Peyer's patch (tissue), 4 donors: Measurements from ENCODE around the gene ZDHHC18. TPM values are rescaled to one million over a fixed set of nuclear protein-coding genes. Genes with fewer than 3 reads are reported as not detected.

Source experiments
- DNase-seq, 3 donors: peaks; one replicate each; pipeline ENCODE4 v3.0.0-alpha.2; 2017 to 2019
- H3K27ac ChIP-seq, 4 donors: fragments of 200-600 bp; sonication (generic); one replicate each; pipeline ENCODE4 v1.5.1; 2016 to 2019
- H3K27me3 ChIP-seq, 2 donors: fragments of 200-600 bp; sonication (generic); one replicate each; pipeline ENCODE4 v1.5.1; 2019
- H3K36me3 ChIP-seq, 3 donors: fragments of 200-600 bp; sonication (generic); one replicate each; pipeline ENCODE4 v1.5.1; 2016 to 2019
- H3K4me1 ChIP-seq, 4 donors: fragments of 200-600 bp; sonication (generic); one replicate each; pipeline ENCODE4 v1.5.1; 2016 to 2019
- H3K4me3 ChIP-seq, 4 donors: fragments of 200-600 bp; sonication (generic); 1 replicate in 3 of 4; 2 replicates in 1 of 4; pipeline ENCODE4 v1.5.1; 2016 to 2019; ENCODE audit warnings: mild to moderate bottlenecking in 1 of 4
- H3K9me3 ChIP-seq, 4 donors: fragments of 200-600 bp; sonication (generic); one replicate each; pipeline ENCODE4 v1.5.1; 2016 to 2019; ENCODE audit warnings: mild to moderate bottlenecking in 1 of 4
- CTCF ChIP-seq, 6 experiments: fragments of 450-650 bp in 4 of 6; fragments of 200-600 bp in 2 of 6; sonication (generic) in 1 of 6; IDR thresholded peaks; one replicate each; pipeline ENCODE4 v1.5.1; 2017 to 2019; ENCODE audit warnings: antibody characterized with exemption in 6 of 6, mild to moderate bottlenecking in 3 of 6, moderate library complexity in 1 of 6
- POLR2A ChIP-seq, 2 donors: fragments of 450-650 bp; IDR thresholded peaks; one replicate each; pipeline ENCODE4 v1.5.1; 2017; ENCODE audit warnings: antibody characterized with exemption in 2 of 2, mild to moderate bottlenecking in 2 of 2, moderate library complexity in 2 of 2
- total RNA-seq, 4 donors: library from RNA; depleted of rRNA; stranded (reverse); fragments of >200 nt; gene quantifications; one replicate each; pipeline ENCODE4 v1.1.0, GENCODE V29; 2016

ZDHHC18 gene
- total RNA-seq, 4 donors from 2014 or later = 12.4 to 40.3 (median 29.0) TPM

DNA sequence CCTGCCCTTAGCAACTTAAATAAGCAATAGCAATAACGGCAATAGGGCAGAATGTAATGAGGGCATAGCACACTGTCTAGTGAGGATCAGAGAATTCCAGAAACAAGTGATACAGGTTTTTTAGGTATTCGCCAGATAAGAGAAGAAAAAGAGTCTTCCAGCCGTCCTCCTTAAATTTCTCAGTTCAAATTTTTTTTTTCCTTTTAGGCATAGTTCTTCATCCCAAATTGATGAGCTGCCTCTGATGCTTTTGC is 36.9 kb upstream of the ZDHHC18 start:
- Histone ChIP-seq H3K4me3 (no peak overlapping the region), H3K36me3 (peaks cover 0 to 10% (median 0%) of the 10 kb centered on the region in 3 donors), H3K9me3 (no peaks in the 10 kb centered on the region), H3K4me1 (peaks cover 11 to 27% (median 12%) of the 10 kb centered on the region in 4 donors), H3K27me3 (no peaks in the 10 kb centered on the region), H3K27ac (peak overlapping the region in 1 of 4 donors; percentile 98)
- DNase-seq = no peak
- TF ChIP-seq CTCF (IDR thresholded peaks at IDR 0.05) (no peak), POLR2A (IDR thresholded peaks at IDR 0.05) (no peak)

DNA sequence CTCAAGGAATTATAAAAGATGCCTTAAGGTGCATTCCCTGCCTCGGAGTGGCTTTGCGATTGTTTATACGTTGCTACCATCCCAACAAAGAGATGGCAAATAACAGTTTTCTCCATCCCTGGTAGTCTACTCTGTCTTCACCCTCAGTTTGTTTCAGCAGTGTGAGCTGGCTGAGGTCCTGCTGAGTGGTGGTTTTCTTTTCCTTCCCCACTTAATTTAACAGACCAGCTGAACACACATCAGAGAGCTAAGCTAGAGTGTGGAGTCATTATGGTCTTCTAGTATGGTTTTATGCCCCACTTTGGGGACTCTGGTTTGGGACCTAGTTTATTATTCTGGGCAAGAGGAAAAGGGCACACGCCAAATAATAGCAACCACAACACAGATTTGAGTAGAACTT is 36.6 kb upstream of the ZDHHC18 start:
- H3K4me3 ChIP-seq = no peak overlapping the region
- no peaks in the 10 kb centered on the region for H3K9me3 ChIP-seq
- H3K36me3 ChIP-seq = peaks cover 0 to 14% (median 0%) of the 10 kb centered on the region in 3 donors
- peaks cover 11 to 23% (median 12%) of the 10 kb centered on the region in 4 donors for H3K4me1 ChIP-seq
- no peak overlapping the region for H3K27ac ChIP-seq
- H3K27me3 ChIP-seq = no peaks in the 10 kb centered on the region
- no peak for DNase-seq
- TF ChIP-seq POLR2A (IDR thresholded peaks at IDR 0.05) (no peak), CTCF (IDR thresholded peaks at IDR 0.05) (no peak)

- DNase-seq = no peak
- TF ChIP-seq POLR2A (IDR thresholded peaks at IDR 0.05) = no peak
- TF ChIP-seq CTCF (IDR thresholded peaks at IDR 0.05) = no peak
Observed at GRCh38 chr1:26790551-26790953, 35.9 kb upstream of the ZDHHC18 start.

GRCh38 chr1:26791148-26791547 is 35.3 kb upstream of the ZDHHC18 start:
- H3K27me3 ChIP-seq = no peaks in the 10 kb centered on the region
- DNase-seq = no peak
- H3K4me1 ChIP-seq = peaks cover 7 to 12% (median 8%) of the 10 kb centered on the region in 4 donors
- H3K36me3 ChIP-seq = peaks cover 0 to 19% (median 0%) of the 10 kb centered on the region in 3 donors
- no peak for TF ChIP-seq CTCF (IDR thresholded peaks at IDR 0.05)
- TF ChIP-seq POLR2A (IDR thresholded peaks at IDR 0.05) = no peak
- H3K4me3 ChIP-seq = no peak overlapping the region
- H3K27ac ChIP-seq = no peak overlapping the region
- no peaks in the 10 kb centered on the region for H3K9me3 ChIP-seq

More at GRCh38 chr1:26790551-26790953, 35.9 kb upstream of the ZDHHC18 start:
- H3K9me3 ChIP-seq = no peaks in the 10 kb centered on the region
- no peak overlapping the region for H3K27ac ChIP-seq
- peaks cover 0 to 19% (median 0%) of the 10 kb centered on the region in 3 donors for H3K36me3 ChIP-seq
- no peak overlapping the region for H3K4me3 ChIP-seq
- H3K27me3 ChIP-seq = no peaks in the 10 kb centered on the region
- H3K4me1 ChIP-seq = peaks cover 11 to 18% (median 12%) of the 10 kb centered on the region in 4 donors

DNA sequence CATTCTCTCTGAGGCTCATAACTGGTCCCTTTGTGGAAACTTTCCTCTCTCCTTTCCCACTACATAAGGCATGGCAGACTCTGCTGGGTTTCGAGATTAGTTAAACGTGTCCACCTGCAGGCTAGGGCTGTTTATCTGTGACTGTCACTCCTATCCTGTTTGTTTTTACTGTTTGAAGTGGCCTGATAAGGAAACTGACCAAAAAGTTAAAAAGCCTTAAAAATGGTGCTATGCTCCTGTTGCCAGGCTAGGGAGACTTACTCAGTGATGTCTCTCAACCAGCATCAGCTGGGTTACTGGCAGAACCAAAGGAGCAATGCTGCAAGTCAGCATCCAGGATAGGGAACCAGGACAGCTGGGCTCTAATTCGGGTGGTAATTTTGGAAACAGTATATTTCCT is 34.9 kb upstream of the ZDHHC18 start:
- Histone ChIP-seq H3K36me3 (peaks cover 0 to 19% (median 0%) of the 10 kb centered on the region in 3 donors), H3K27ac (no peak overlapping the region), H3K4me3 (no peak overlapping the region), H3K27me3 (no peaks in the 10 kb centered on the region), H3K4me1 (peaks cover 2 to 7% (median 3%) of the 10 kb centered on the region in 4 donors), H3K9me3 (no peaks in the 10 kb centered on the region)
- DNase-seq = no peak
- TF ChIP-seq POLR2A (IDR thresholded peaks at IDR 0.05) (no peak), CTCF (IDR thresholded peaks at IDR 0.05) (no peak)

DNA sequence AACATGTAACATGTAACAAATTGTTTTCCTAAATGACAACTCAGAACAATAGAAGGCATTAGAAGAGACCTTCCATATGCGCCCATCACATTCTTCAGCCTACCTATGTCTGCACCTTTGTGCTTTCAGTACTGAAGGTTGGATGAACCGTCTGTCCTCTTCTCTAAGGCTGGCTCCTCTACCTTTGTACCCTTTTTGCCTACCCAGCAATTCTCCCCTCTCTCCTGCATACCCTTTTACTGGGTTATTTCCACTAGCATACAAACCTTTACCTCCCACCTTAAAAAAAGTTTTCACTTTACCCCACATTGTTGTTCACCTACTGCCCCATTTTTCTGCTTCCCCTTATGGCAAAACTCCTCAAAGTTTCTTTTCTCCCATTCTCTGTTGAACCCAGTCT is 33.6 kb upstream of the ZDHHC18 start:
- no peak overlapping the region for H3K27ac ChIP-seq
- no peak overlapping the region for H3K4me3 ChIP-seq
- no peaks in the 10 kb centered on the region for H3K27me3 ChIP-seq
- DNase-seq = no peak
- TF ChIP-seq POLR2A (IDR thresholded peaks at IDR 0.05) = no peak
- no peak for TF ChIP-seq CTCF (IDR thresholded peaks at IDR 0.05)
- H3K9me3 ChIP-seq = no peaks in the 10 kb centered on the region
- H3K4me1 ChIP-seq = no peaks in the 10 kb centered on the region
- peaks cover 0 to 19% (median 0%) of the 10 kb centered on the region in 3 donors for H3K36me3 ChIP-seq
